Progenitor cell of endocrine pancreas (in vitro differentiated cells): Measurements from ENCODE around the gene CELF6. TPM values are rescaled to one million over a fixed set of nuclear protein-coding genes. Genes with fewer than 3 reads are reported as not detected.

Experiments used
- DNase-seq: peaks from one replicate; pipeline ENCODE4 v3.0.0; 2021; ENCODE audit warnings: low spot score; ENCODE audit not compliant: unreplicated experiment
- H3K27ac Mint-ChIP-seq: 2 replicates; pipeline ENCODE4 v1.8.0; 2021; ENCODE audit warnings: mild to moderate bottlenecking, moderate library complexity, mixed read lengths
- H3K27me3 Mint-ChIP-seq: 2 replicates; pipeline ENCODE4 v1.8.0; 2021; ENCODE audit warnings: mixed read lengths
- H3K36me3 Mint-ChIP-seq: 2 replicates; pipeline ENCODE4 v1.8.0; 2022; ENCODE audit warnings: mixed read lengths; ENCODE audit not compliant: insufficient read depth
- H3K4me1 Mint-ChIP-seq: 2 replicates; pipeline ENCODE4 v1.8.0; 2021; ENCODE audit warnings: low read depth, mixed read lengths
- H3K4me3 Mint-ChIP-seq: 2 replicates; pipeline ENCODE4 v1.8.0; 2021; ENCODE audit warnings: low read depth, mild to moderate bottlenecking, moderate library complexity, mixed read lengths
- H3K9me3 Mint-ChIP-seq: 2 replicates; pipeline ENCODE4 v1.8.0; 2021; ENCODE audit warnings: low read depth, mixed read lengths
- CTCF ChIP-seq: fragments of 200-600 bp; sonication (generic); IDR thresholded peaks from one replicate; pipeline ENCODE4 v1.5.0; 2021; ENCODE audit warnings: antibody characterized with exemption, mild to moderate bottlenecking; ENCODE audit not compliant: unreplicated experiment
- total RNA-seq: library from RNA; stranded (reverse); gene quantifications from 2 replicates; pipeline ENCODE4 v1.2.1, GENCODE V29; 2021

The CELF6 gene
- total RNA-seq, 1 donor from 2014 or later, result 1.4 TPM

- TF ChIP-seq CTCF, result no peak
- Mint-ChIP-seq H3K27ac (no peak overlapping the region), H3K4me1 (peaks cover 9% of the 10 kb centered on the region), H3K4me3 (no peak overlapping the region), H3K27me3 (no peaks in the 10 kb centered on the region), H3K36me3 (peaks cover 18% of the 10 kb centered on the region), H3K9me3 (no peaks in the 10 kb centered on the region)
- DNase-seq, result no peak
These were observed 82.7 kb downstream of the CELF6 start for GRCh38 chr15:72237029-72237852.

- H3K4me1 Mint-ChIP-seq, result peaks cover 16% of the 10 kb centered on the region
- H3K4me3 Mint-ChIP-seq, result no peak overlapping the region
- no peak for DNase-seq
- H3K27ac Mint-ChIP-seq, result no peak overlapping the region
- no peaks in the 10 kb centered on the region for H3K27me3 Mint-ChIP-seq
- peaks cover 11% of the 10 kb centered on the region for H3K36me3 Mint-ChIP-seq
- TF ChIP-seq CTCF, result no peak
- H3K9me3 Mint-ChIP-seq, result no peaks in the 10 kb centered on the region
These were observed 83.5 kb downstream of the CELF6 start for GRCh38 chr15:72236381-72237003.

GRCh38 chr15:72235298-72235697 is 84.7 kb downstream of the CELF6 start:
- no peak for TF ChIP-seq CTCF
- no peaks in the 10 kb centered on the region for H3K27me3 Mint-ChIP-seq

More at GRCh38 chr15:72235298-72235697, 84.7 kb downstream of the CELF6 start:
- peaks cover 4% of the 10 kb centered on the region for H3K36me3 Mint-ChIP-seq
- no peak overlapping the region for H3K27ac Mint-ChIP-seq
- DNase-seq, result no peak
- H3K4me1 Mint-ChIP-seq, result peaks cover 17% of the 10 kb centered on the region
- H3K4me3 Mint-ChIP-seq, result no peak overlapping the region
- H3K9me3 Mint-ChIP-seq, result no peaks in the 10 kb centered on the region

Other genes starting within 250 kb of the CELF6 start
- gene MYO9A, start 202.0 kb downstream of the CELF6 start, total RNA-seq, result 28.3 and 32.0 TPM in 2 replicates
- 4.7 and 5.1 TPM in 2 replicates for gene SENP8, start 201.8 kb downstream of the CELF6 start, total RNA-seq
- gene GRAMD2A, start 122.4 kb downstream of the CELF6 start, total RNA-seq, result 4.0 and 5.0 TPM in 2 replicates
- gene PKM, start 89.0 kb downstream of the CELF6 start, total RNA-seq, result 511 and 525 TPM in 2 replicates
- gene PARP6, start 47.6 kb downstream of the CELF6 start, total RNA-seq, result 131 and 134 TPM in 2 replicates
- gene HEXA, start 55.9 kb upstream of the CELF6 start, total RNA-seq, result 67.4 and 77.8 TPM in 2 replicates
- gene TMEM202, start 78.1 kb upstream of the CELF6 start, total RNA-seq, result not detected in 2 replicates
- 171 and 202 TPM in 2 replicates for gene ARIH1, start 154.2 kb upstream of the CELF6 start, total RNA-seq